Thyroid gland (tissue), 4 donors: ENCODE results near the gene OGA.

Experiments
- CTCF ChIP-seq, 6 experiments: fragments of 200-600 bp in 3 of 6; fragments of 450-650 bp in 3 of 6; sonication (generic) in 3 of 6; IDR thresholded peaks; one replicate each; pipeline ENCODE4 v1.5.1; 2016 to 2019; ENCODE audit warnings: antibody characterized with exemption in 6 of 6, mild to moderate bottlenecking in 2 of 6, inconsistent platforms in 1 of 6, moderate library complexity in 1 of 6
- POLR2A ChIP-seq, 2 donors: fragments of 450-650 bp; IDR thresholded peaks; one replicate each; pipeline ENCODE4 v1.6.1; 2017; ENCODE audit warnings: antibody characterized with exemption in 2 of 2, mild to moderate bottlenecking in 2 of 2, moderate library complexity in 1 of 2

DNA sequence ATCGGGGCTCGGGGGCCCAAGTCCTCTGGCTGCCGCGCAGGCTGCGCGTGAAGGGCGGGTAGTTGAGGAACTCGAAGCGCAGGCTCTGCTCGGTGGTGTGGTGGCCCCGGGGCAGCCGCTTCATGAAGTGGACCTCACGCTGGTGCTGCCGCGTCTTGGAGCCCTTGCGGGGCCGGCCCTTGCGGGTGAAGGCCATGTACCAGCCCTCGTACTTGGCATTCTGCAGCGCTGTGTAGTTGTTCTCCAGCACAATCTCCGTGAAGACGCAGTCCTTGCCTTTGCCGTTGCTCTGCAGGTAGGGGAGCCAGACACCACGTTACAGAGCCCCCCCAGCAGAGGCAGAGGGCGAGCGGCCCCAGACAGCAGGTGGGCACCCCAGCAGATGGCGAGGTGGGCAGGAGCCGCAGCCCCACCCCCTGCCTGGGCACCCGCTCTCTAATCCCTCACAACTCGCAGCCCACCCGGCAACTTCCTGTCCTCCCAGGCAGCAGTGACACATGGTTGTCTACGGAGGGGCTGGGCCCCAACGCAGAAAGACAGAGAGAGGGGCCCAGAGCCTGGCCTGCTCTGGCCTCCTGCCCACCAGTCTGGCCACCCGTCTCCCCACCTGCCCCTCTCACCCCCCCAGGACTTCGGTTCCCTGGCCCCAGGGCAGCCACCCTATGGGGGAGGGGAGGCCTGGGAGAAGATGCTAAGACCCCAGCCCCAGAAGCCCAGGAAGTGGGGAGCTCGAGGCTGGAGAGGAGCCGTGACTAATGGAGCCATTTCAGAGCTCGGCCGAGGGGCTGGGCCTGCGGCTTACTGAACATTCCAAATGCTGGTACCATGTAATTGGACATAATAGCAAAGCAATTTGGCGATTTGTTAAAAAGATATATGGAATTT lies 47.7 kb downstream of the OGA start:
- TF ChIP-seq CTCF (IDR thresholded peaks at IDR 0.05) (no peak), POLR2A (IDR thresholded peaks at IDR 0.05) (no peak)
